SK-N-SH (cell line): ENCODE measurements around the gene ADISSP.

ENCODE experiments used
- EP300 ChIP-seq, 2 experiments: IDR thresholded peaks; 2 replicates each; pipeline versions ENCODE4 v1.4.0 to v1.6.1; 2012; ENCODE audit warnings: borderline replicate concordance in 1 of 2, low read depth in 1 of 2, low read length in 1 of 2
- MXI1 ChIP-seq: IDR thresholded peaks from 2 replicates; pipeline ENCODE4 v1.6.1; 2012; ENCODE audit warnings: mild to moderate bottlenecking, low read depth, low read length, improper control_type of control experiment
- NFIC ChIP-seq: IDR thresholded peaks from 2 replicates; pipeline ENCODE4 v1.4.0; 2012; ENCODE audit warnings: borderline replicate concordance
- RAD21 ChIP-seq: IDR thresholded peaks from 2 replicates; pipeline ENCODE4 v1.6.1; 2012; ENCODE audit warnings: mild to moderate bottlenecking, low read length
- TAF1 ChIP-seq: IDR thresholded peaks from 2 replicates; pipeline ENCODE4 v1.6.1; 2012; ENCODE audit warnings: low read depth, mild to moderate bottlenecking, low read length, moderate library complexity, borderline replicate concordance
- TCF12 ChIP-seq: IDR thresholded peaks from 2 replicates; pipeline ENCODE4 v1.4.0; 2012
- TEAD4 ChIP-seq: IDR thresholded peaks from 2 replicates; pipeline ENCODE4 v1.4.0; 2012; ENCODE audit warnings: mild to moderate bottlenecking, borderline replicate concordance; ENCODE audit not compliant: insufficient read depth
- TF ChIP-seq, protein P1 (sequence below): fragments of 200-600 bp; sonication (generic); IDR thresholded peaks from 2 replicates; pipeline ENCODE4 v1.6.1; 2017; ENCODE audit warnings: antibody characterized with exemption, mild to moderate bottlenecking, moderate library complexity
- TF ChIP-seq, protein P2 (sequence below): IDR thresholded peaks from 2 replicates; pipeline ENCODE4 v1.6.1; 2012; ENCODE audit warnings: mild to moderate bottlenecking, low read depth, low read length, moderate library complexity

DNA sequence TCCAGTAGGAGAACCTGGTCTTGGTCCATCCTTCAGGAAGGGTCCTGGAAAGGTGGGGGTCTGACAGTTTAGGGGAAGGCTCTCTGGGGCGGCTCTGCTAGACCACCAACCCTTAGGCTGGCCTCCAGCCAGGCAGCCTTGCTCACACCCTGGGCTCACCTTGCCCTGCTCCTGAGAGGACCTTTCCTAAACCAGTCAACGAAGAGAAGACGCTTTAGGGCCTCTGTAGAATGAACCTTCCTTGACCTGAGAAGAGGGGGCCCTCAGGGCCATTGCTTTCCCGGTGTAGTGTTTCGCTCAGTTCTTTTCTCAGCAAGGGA lies 29.6 kb upstream of the ADISSP start:
- TF ChIP-seq TAF1 = no peak
- TF ChIP-seq, protein P1, sequence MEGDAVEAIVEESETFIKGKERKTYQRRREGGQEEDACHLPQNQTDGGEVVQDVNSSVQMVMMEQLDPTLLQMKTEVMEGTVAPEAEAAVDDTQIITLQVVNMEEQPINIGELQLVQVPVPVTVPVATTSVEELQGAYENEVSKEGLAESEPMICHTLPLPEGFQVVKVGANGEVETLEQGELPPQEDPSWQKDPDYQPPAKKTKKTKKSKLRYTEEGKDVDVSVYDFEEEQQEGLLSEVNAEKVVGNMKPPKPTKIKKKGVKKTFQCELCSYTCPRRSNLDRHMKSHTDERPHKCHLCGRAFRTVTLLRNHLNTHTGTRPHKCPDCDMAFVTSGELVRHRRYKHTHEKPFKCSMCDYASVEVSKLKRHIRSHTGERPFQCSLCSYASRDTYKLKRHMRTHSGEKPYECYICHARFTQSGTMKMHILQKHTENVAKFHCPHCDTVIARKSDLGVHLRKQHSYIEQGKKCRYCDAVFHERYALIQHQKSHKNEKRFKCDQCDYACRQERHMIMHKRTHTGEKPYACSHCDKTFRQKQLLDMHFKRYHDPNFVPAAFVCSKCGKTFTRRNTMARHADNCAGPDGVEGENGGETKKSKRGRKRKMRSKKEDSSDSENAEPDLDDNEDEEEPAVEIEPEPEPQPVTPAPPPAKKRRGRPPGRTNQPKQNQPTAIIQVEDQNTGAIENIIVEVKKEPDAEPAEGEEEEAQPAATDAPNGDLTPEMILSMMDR = no peak
- TF ChIP-seq TCF12 = no peak
- no peak for TF ChIP-seq RAD21
- no peak for TF ChIP-seq NFIC
- TF ChIP-seq MXI1 = no peak
- TF ChIP-seq, protein P2, sequence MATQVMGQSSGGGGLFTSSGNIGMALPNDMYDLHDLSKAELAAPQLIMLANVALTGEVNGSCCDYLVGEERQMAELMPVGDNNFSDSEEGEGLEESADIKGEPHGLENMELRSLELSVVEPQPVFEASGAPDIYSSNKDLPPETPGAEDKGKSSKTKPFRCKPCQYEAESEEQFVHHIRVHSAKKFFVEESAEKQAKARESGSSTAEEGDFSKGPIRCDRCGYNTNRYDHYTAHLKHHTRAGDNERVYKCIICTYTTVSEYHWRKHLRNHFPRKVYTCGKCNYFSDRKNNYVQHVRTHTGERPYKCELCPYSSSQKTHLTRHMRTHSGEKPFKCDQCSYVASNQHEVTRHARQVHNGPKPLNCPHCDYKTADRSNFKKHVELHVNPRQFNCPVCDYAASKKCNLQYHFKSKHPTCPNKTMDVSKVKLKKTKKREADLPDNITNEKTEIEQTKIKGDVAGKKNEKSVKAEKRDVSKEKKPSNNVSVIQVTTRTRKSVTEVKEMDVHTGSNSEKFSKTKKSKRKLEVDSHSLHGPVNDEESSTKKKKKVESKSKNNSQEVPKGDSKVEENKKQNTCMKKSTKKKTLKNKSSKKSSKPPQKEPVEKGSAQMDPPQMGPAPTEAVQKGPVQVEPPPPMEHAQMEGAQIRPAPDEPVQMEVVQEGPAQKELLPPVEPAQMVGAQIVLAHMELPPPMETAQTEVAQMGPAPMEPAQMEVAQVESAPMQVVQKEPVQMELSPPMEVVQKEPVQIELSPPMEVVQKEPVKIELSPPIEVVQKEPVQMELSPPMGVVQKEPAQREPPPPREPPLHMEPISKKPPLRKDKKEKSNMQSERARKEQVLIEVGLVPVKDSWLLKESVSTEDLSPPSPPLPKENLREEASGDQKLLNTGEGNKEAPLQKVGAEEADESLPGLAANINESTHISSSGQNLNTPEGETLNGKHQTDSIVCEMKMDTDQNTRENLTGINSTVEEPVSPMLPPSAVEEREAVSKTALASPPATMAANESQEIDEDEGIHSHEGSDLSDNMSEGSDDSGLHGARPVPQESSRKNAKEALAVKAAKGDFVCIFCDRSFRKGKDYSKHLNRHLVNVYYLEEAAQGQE = no peak
- no peak for TF ChIP-seq TEAD4
- no peak for TF ChIP-seq EP300 (IDR thresholded peaks at IDR 0.05; ENCODE audit: borderline replicate concordance in 1 of 2, low read depth in 1 of 2, low read length in 1 of 2)
